SH-SY5Y (cell line): ENCODE measurements around the gene MED8.

Experiments
- GATA2 ChIP-seq: IDR thresholded peaks from 2 replicates; pipeline ENCODE4 v1.6.1; 2011; ENCODE audit warnings: mild to moderate bottlenecking, low read depth, low read length
- GATA3 ChIP-seq: IDR thresholded peaks from 2 replicates; pipeline ENCODE4 v1.6.1; 2011; ENCODE audit warnings: low read depth, mild to moderate bottlenecking, low read length, moderate library complexity

- TF ChIP-seq GATA2 = no peak
- no peak for TF ChIP-seq GATA3
Observed at GRCh38 chr1:43427524-43427923, 37.9 kb upstream of the MED8 start.
